HL-60 (cell line): ENCODE measurements around the gene MICAL2.

Experiments
- DNase-seq, 2 experiments: peaks; one replicate each; pipeline ENCODE4 v3.0.0-alpha.2; 2010 to 2020; ENCODE audit warnings: low read depth in 1 of 2, low spot score in 1 of 2
- H3K27ac ChIP-seq: fragments of 250-450 bp; sonication (Bioruptor Pico); replicated peaks from 2 replicates; pipeline ENCODE4 v1.5.1; 2020; ENCODE audit warnings: mild to moderate bottlenecking, moderate library complexity
- H3K27me3 ChIP-seq: fragments of 250-450 bp; sonication (Bioruptor Pico); 2 replicates; pipeline ENCODE4 v1.5.1; 2021; ENCODE audit warnings: mild to moderate bottlenecking, moderate library complexity; ENCODE audit not compliant: insufficient read depth, poor library complexity, severe bottlenecking
- H3K4me3 ChIP-seq: replicated peaks from 2 replicates; pipeline ENCODE4 v1.5.1; 2011; ENCODE audit warnings: mild to moderate bottlenecking, control low read depth, low read length; ENCODE audit not compliant: insufficient read depth
- CTCF ChIP-seq: IDR thresholded peaks from one replicate; pipeline ENCODE4 v1.5.1; 2011; ENCODE audit warnings: low read length, control low read depth, inconsistent platforms; ENCODE audit not compliant: insufficient read depth
- GABPA ChIP-seq: IDR thresholded peaks from 2 replicates; pipeline ENCODE4 v1.6.1; 2012; ENCODE audit warnings: low read depth
- POLR2AphosphoS5 ChIP-seq: IDR thresholded peaks from 2 replicates; pipeline ENCODE4 v1.6.1; 2012; ENCODE audit warnings: low read depth
- REST ChIP-seq: IDR thresholded peaks from 2 replicates; pipeline ENCODE4 v1.6.1; 2012; ENCODE audit warnings: low read depth; ENCODE audit not compliant: insufficient replicate concordance
- SPI1 ChIP-seq: IDR thresholded peaks from 2 replicates; pipeline ENCODE4 v1.6.1; 2012; ENCODE audit warnings: low read depth, mild to moderate bottlenecking, borderline replicate concordance
- long read RNA-seq: library from polyadenylated mRNA; unstranded; transcript quantifications from one replicate; pipeline ENCODE4 v2.0.0, GENCODE V29; 2020

Gene MICAL2, protein sequence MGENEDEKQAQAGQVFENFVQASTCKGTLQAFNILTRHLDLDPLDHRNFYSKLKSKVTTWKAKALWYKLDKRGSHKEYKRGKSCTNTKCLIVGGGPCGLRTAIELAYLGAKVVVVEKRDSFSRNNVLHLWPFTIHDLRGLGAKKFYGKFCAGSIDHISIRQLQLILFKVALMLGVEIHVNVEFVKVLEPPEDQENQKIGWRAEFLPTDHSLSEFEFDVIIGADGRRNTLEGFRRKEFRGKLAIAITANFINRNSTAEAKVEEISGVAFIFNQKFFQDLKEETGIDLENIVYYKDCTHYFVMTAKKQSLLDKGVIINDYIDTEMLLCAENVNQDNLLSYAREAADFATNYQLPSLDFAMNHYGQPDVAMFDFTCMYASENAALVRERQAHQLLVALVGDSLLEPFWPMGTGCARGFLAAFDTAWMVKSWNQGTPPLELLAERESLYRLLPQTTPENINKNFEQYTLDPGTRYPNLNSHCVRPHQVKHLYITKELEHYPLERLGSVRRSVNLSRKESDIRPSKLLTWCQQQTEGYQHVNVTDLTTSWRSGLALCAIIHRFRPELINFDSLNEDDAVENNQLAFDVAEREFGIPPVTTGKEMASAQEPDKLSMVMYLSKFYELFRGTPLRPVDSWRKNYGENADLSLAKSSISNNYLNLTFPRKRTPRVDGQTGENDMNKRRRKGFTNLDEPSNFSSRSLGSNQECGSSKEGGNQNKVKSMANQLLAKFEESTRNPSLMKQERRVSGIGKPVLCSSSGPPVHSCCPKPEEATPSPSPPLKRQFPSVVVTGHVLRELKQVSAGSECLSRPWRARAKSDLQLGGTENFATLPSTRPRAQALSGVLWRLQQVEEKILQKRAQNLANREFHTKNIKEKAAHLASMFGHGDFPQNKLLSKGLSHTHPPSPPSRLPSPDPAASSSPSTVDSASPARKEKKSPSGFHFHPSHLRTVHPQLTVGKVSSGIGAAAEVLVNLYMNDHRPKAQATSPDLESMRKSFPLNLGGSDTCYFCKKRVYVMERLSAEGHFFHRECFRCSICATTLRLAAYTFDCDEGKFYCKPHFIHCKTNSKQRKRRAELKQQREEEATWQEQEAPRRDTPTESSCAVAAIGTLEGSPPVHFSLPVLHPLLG
- long read RNA-seq, partial matches to known transcripts: 0 of 1 reads
- long read RNA-seq, other reads (novel, unspliced or antisense): 1 of 1 reads

- Histone ChIP-seq H3K27ac (no peak within 1 kb of the TSS), H3K4me3 (peak within 1 kb of the TSS; percentile 61), H3K27me3 (no peaks in the 10 kb centered on the region)
- TF ChIP-seq POLR2AphosphoS5 (0 out of 2 replicates have a peak, but pooled peaks have one; percentile 15), GABPA (no peak), CTCF (no peak), SPI1 (no peak), REST (no peak)
- peak; percentile 67 to 72 for DNase-seq
These were observed at the start of gene MICAL2 for GRCh38 chr11:12110201-12110713. TSS of gene MICAL2 (plus strand) at chr11:12110590. CDS start at chr11:12162156, 51,566 bp downstream.

GRCh38 chr11:12061851-12062560 is 48.4 kb upstream of the MICAL2 start:
- TF ChIP-seq GABPA: no peak
- TF ChIP-seq POLR2AphosphoS5: no peak
- no peak for TF ChIP-seq REST
- TF ChIP-seq SPI1: no peak
- no peak for TF ChIP-seq CTCF
- Histone ChIP-seq H3K27me3 (no peaks in the 10 kb centered on the region), H3K27ac (no peak overlapping the region), H3K4me3 (no peak overlapping the region)
- DNase-seq: no peak

DNA sequence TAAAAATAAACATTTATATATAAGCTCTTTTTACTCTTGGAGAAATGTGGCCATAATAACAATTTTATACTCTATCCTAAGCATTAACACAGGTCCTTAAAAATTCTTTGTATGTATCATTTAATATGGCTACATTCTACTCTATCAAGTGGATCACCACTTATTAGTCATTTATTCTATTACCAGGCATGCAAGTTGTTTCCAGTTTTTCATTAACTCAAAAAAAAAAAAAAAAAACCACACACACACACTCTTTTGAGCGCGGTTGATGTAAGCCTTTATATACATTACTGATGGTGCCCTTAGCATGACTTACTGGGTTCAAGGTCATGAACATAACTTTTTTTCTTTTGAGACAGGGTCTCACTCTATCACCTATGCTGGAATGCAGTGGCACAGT is 47.1 kb upstream of the MICAL2 start:
- Histone ChIP-seq H3K27me3 (no peaks in the 10 kb centered on the region), H3K27ac (no peak overlapping the region), H3K4me3 (no peak overlapping the region)
- no peak for DNase-seq
- TF ChIP-seq CTCF (no peak), POLR2AphosphoS5 (no peak), GABPA (no peak), REST (no peak)
